GM23338 (cell line): ENCODE results near the gene SNORC. TPM values are rescaled to one million over a fixed set of nuclear protein-coding genes. Genes with fewer than 3 reads are reported as not detected.

Experiments used
- ATAC-seq: fragments of 200-7000 bp; cut with Tn5 transposase; 3 replicates; pipeline ENCODE4 v1.9.1; 2020
- DNase-seq: peaks from one replicate; pipeline ENCODE4 v3.0.0-alpha.2; 2015; ENCODE audit warnings: low spot score
- H2AFZ ChIP-seq: fragments of 200-600 bp; sonication (generic); 2 replicates; pipeline ENCODE4 v1.8.0; 2016; ENCODE audit warnings: antibody characterized with exemption, mild to moderate bottlenecking, moderate library complexity
- H3F3A ChIP-seq: fragments of 200-600 bp; sonication (generic); replicated peaks from 2 replicates; pipeline ENCODE4 v1.8.0; 2017; ENCODE audit warnings: antibody characterized with exemption, mixed run types, low read depth
- H3K27ac ChIP-seq: fragments of 200-600 bp; sonication (generic); 2 replicates; pipeline ENCODE4 v1.6.1; 2016; ENCODE audit warnings: low read depth
- H3K27me3 ChIP-seq: fragments of 200-600 bp; sonication (generic); 2 replicates; pipeline ENCODE4 v1.8.0; 2016; ENCODE audit warnings: mild to moderate bottlenecking, mixed run types, moderate library complexity; ENCODE audit not compliant: insufficient read depth
- H3K36me3 ChIP-seq: fragments of 200-600 bp; sonication (generic); 2 replicates; pipeline ENCODE4 v1.8.0; 2016; ENCODE audit warnings: mild to moderate bottlenecking; ENCODE audit not compliant: insufficient read depth
- H3K4me1 ChIP-seq: fragments of 200-600 bp; sonication (generic); 2 replicates; pipeline ENCODE4 v1.8.0; 2016; ENCODE audit warnings: mild to moderate bottlenecking, moderate library complexity; ENCODE audit not compliant: insufficient read depth
- H3K4me2 ChIP-seq: fragments of 200-600 bp; sonication (generic); 2 replicates; pipeline ENCODE4 v1.7.1; 2017; ENCODE audit warnings: mixed run types
- H3K4me3 ChIP-seq: fragments of 200-600 bp; sonication (generic); 2 replicates; pipeline ENCODE4 v1.6.1; 2016; ENCODE audit warnings: mixed run types
- H3K79me2 ChIP-seq: fragments of 200-600 bp; sonication (generic); replicated peaks from 2 replicates; pipeline ENCODE4 v1.8.0; 2017; ENCODE audit warnings: mild to moderate bottlenecking; ENCODE audit not compliant: insufficient read depth
- H3K9me2 ChIP-seq: fragments of 200-600 bp; sonication (generic); 2 replicates; pipeline ENCODE4 v1.8.0; 2017; ENCODE audit not compliant: insufficient read depth
- H4K20me1 ChIP-seq: fragments of 200-600 bp; sonication (generic); replicated peaks from 2 replicates; pipeline ENCODE4 v1.8.0; 2017; ENCODE audit warnings: mild to moderate bottlenecking; ENCODE audit not compliant: insufficient read depth
- H3K27ac Mint-ChIP-seq: 2 replicates; pipeline ENCODE4 v1.8.0; 2020; ENCODE audit warnings: inconsistent platforms, mild to moderate bottlenecking, moderate library complexity, mixed read lengths
- H3K27me3 Mint-ChIP-seq: 3 replicates; pipeline ENCODE4 v1.8.0; 2022; ENCODE audit warnings: low read depth, mild to moderate bottlenecking, moderate library complexity, mixed read lengths, inconsistent platforms; ENCODE audit not compliant: insufficient read depth, poor library complexity
- H3K36me3 Mint-ChIP-seq: 3 replicates; pipeline ENCODE4 v1.8.0; 2021; ENCODE audit warnings: low read depth, mild to moderate bottlenecking, inconsistent platforms, moderate library complexity, mixed read lengths
- H3K4me1 Mint-ChIP-seq: 3 replicates; pipeline ENCODE4 v1.8.0; 2020; ENCODE audit warnings: mild to moderate bottlenecking, inconsistent platforms, mixed read lengths
- H3K4me3 Mint-ChIP-seq: 3 replicates; pipeline ENCODE4 v1.8.0; 2021; ENCODE audit warnings: moderate library complexity, mild to moderate bottlenecking, inconsistent platforms, mixed read lengths
- H3K9me3 Mint-ChIP-seq: 3 replicates; pipeline ENCODE4 v1.8.0; 2020; ENCODE audit warnings: moderate library complexity, mild to moderate bottlenecking, inconsistent platforms, mixed read lengths
- CREB1 ChIP-seq: fragments of 250-450 bp; sonication (Bioruptor Pico); IDR thresholded peaks from 2 replicates; pipeline ENCODE4 v1.5.0; 2020; ENCODE audit warnings: low read depth, mild to moderate bottlenecking, moderate library complexity
- CTCF ChIP-seq, 2 experiments: fragments of 200-600 bp in 1 of 2; sonication (generic) in 1 of 2; conservative IDR thresholded peaks; 2 replicates each; pipeline versions ENCODE4 v1.5.1 to v1.6.1; 2016 to 2017; ENCODE audit warnings: antibody characterized with exemption in 2 of 2, low read depth in 2 of 2, mild to moderate bottlenecking in 2 of 2, moderate library complexity in 1 of 2
- ETS1 ChIP-seq: IDR thresholded peaks from 2 replicates; pipeline ENCODE4 v1.6.1; 2016; ENCODE audit warnings: antibody characterized with exemption
- EZH2 ChIP-seq: fragments of 200-600 bp; sonication (generic); IDR thresholded peaks from one replicate; pipeline ENCODE4 v1.8.0; 2017; ENCODE audit warnings: antibody characterized with exemption, mild to moderate bottlenecking, low read depth; ENCODE audit not compliant: unreplicated experiment
- EZH2phosphoT487 ChIP-seq: fragments of 200-600 bp; sonication (generic); IDR thresholded peaks from one replicate; pipeline ENCODE4 v1.8.1; 2018; ENCODE audit warnings: antibody characterized with exemption; ENCODE audit not compliant: unreplicated experiment
- JUNB ChIP-seq: IDR thresholded peaks from one replicate; pipeline ENCODE4 v1.6.1; 2016; ENCODE audit warnings: antibody characterized with exemption; ENCODE audit not compliant: unreplicated experiment
- NANOG ChIP-seq: IDR thresholded peaks from 2 replicates; pipeline ENCODE4 v1.6.1; 2016; ENCODE audit warnings: antibody characterized with exemption, borderline replicate concordance
- POLR2AphosphoS5 ChIP-seq: IDR thresholded peaks from 2 replicates; pipeline ENCODE4 v1.6.1; 2016; ENCODE audit warnings: antibody characterized with exemption, low read depth
- REST ChIP-seq: IDR thresholded peaks from one replicate; pipeline ENCODE4 v1.6.1; 2018; ENCODE audit warnings: antibody characterized with exemption; ENCODE audit not compliant: unreplicated experiment
- STAT1 ChIP-seq: IDR thresholded peaks from one replicate; pipeline ENCODE4 v1.6.1; 2016; ENCODE audit warnings: antibody characterized with exemption; ENCODE audit not compliant: unreplicated experiment
- ZNF114 ChIP-seq: fragments of 250-450 bp; sonication (Bioruptor Pico); IDR thresholded peaks from 2 replicates; pipeline ENCODE4 v1.5.0; 2020; ENCODE audit warnings: mild to moderate bottlenecking, moderate library complexity
- ZNF331 ChIP-seq: fragments of 250-450 bp; sonication (Bioruptor Pico); IDR thresholded peaks from 2 replicates; pipeline ENCODE4 v1.5.0; 2020; ENCODE audit warnings: low read depth, mild to moderate bottlenecking, moderate library complexity
- ZNF462 ChIP-seq: fragments of 250-450 bp; sonication (Bioruptor Pico); IDR thresholded peaks from 2 replicates; pipeline ENCODE4 v1.5.0; 2020; ENCODE audit warnings: mild to moderate bottlenecking, moderate library complexity
- polyA plus RNA-seq: library from polyadenylated mRNA; unstranded; fragments of >200 nt; fragmentation: Nextera tagmentation; extraction: Ambion mirVana; gene quantifications from 2 replicates; pipeline ENCODE4 v1.2.1, GENCODE V29; 2016
- total RNA-seq: library from RNA; depleted of rRNA; stranded (reverse); fragments of >200 nt; shearing (Covaris generic); gene quantifications from 2 replicates; pipeline ENCODE4 v1.2.3, GENCODE V29; 2014

SNORC gene
- total and polyA plus RNA-seq, 2 experiments from 2014 or later = 0.80 to 1.6 TPM

- Histone ChIP-seq H4K20me1 (0 out of 2 replicates have a peak, but pooled peaks cover 5% of the 10 kb centered on the region), H3K36me3 (no peaks in the 10 kb centered on the region), H3K4me2 (no peak overlapping the region), H3F3A (no peaks in the 10 kb centered on the region), H2AFZ (no peak overlapping the region), H3K79me2 (no peaks in the 10 kb centered on the region), H3K4me3 (no peak overlapping the region), H3K9me2 (no peaks in the 10 kb centered on the region), H3K4me1 (no peaks in the 10 kb centered on the region; the same call in 1 of the 2 replicates), H3K27me3 (peaks cover 25% of the 10 kb centered on the region), H3K27ac (no peak overlapping the region)
- Mint-ChIP-seq H3K36me3 (no peaks in the 10 kb centered on the region), H3K27me3 (peaks cover 32% of the 10 kb centered on the region), H3K4me1 (peaks cover 12% of the 10 kb centered on the region), H3K27ac (no peak overlapping the region), H3K4me3 (no peak overlapping the region), H3K9me3 (no peaks in the 10 kb centered on the region)
- TF ChIP-seq POLR2AphosphoS5 (no peak), CTCF (conservative IDR thresholded peaks at IDR 0.05; ENCODE audit: low read depth in 2 of 2) (no peak), EZH2phosphoT487 (no peak), JUNB (no peak), ZNF331 (CRISPR knock-in tag) (no peak), STAT1 (no peak), ZNF462 (no peak), CREB1 (no peak), ETS1 (no peak), EZH2 (no peak), ZNF114 (CRISPR knock-in tag) (no peak), REST (no peak), NANOG (no peak)
- ATAC-seq (no peak), DNase-seq (no peak)
Measured at GRCh38 chr2:232873292-232873908, 3.3 kb downstream of the SNORC start.
